ENCODE results near the gene HPCAL1. TPM values are rescaled to one million over a fixed set of nuclear protein-coding genes. Genes with fewer than 3 reads are reported as not detected.

The HPCAL1 gene
- total RNA-seq, 1 donor from 2014 or later = 12.3 TPM

GRCh38 chr2:10425699-10426098 lies 123.0 kb downstream of the HPCAL1 start:
- no peak overlapping the region for H2AFZ ChIP-seq (ENCODE audit: low read depth, low read length)
- DNase-seq (ENCODE audit: low read depth) (no peak), FAIRE-seq (no peak)
- no peaks in the 10 kb centered on the region for H4K20me1 ChIP-seq (ENCODE audit: insufficient read depth, low read length)
- peaks cover 13% of the 10 kb centered on the region for H3K4me1 ChIP-seq (ENCODE audit: insufficient read depth, low read length)
- no peak overlapping the region for H3K27ac ChIP-seq (ENCODE audit: low read depth, low read length)
- peaks cover 5% of the 10 kb centered on the region for H3K36me3 Mint-ChIP-seq (ENCODE audit: low read depth, unreplicated experiment)
- no peak for TF ChIP-seq EZH2 (IDR thresholded peaks at IDR 0.05; ENCODE audit: insufficient read depth, low read length)
- H3K4me2 ChIP-seq (ENCODE audit: low read length) = no peak overlapping the region
- no peaks in the 10 kb centered on the region for H3K79me2 ChIP-seq (ENCODE audit: insufficient read depth, low read length)
- no peak overlapping the region for H3K9ac ChIP-seq (ENCODE audit: low read length)
- H3K27me3 ChIP-seq (ENCODE audit: insufficient read depth, low read length) = no peaks in the 10 kb centered on the region
- H3K27me3 Mint-ChIP-seq (ENCODE audit: low read depth, unreplicated experiment) = peaks cover 13% of the 10 kb centered on the region
- no peaks in the 10 kb centered on the region for H3K4me1 Mint-ChIP-seq (ENCODE audit: low read depth, unreplicated experiment)
- no peak overlapping the region for H3K4me3 Mint-ChIP-seq (ENCODE audit: unreplicated experiment)
- no peaks in the 10 kb centered on the region for H3K36me3 ChIP-seq (ENCODE audit: insufficient read depth, low read length)
- H3K27ac Mint-ChIP-seq (ENCODE audit: unreplicated experiment) = no peak overlapping the region
- H3K9me3 ChIP-seq (ENCODE audit: insufficient read depth, low read depth, low read length) = no peaks in the 10 kb centered on the region
- no peak overlapping the region for H3K4me3 ChIP-seq (ENCODE audit: insufficient read depth, low read depth, low read length)
- H3K9me3 Mint-ChIP-seq (ENCODE audit: unreplicated experiment) = no peaks in the 10 kb centered on the region

- Histone ChIP-seq H4K20me1 (ENCODE audit: insufficient read depth, low read length) (no peaks in the 10 kb centered on the region), H3K9me3 (ENCODE audit: insufficient read depth, low read depth, low read length) (no peaks in the 10 kb centered on the region), H3K79me2 (ENCODE audit: insufficient read depth, low read length) (no peaks in the 10 kb centered on the region), H3K4me2 (ENCODE audit: low read length) (no peak overlapping the region), H3K36me3 (ENCODE audit: insufficient read depth, low read length) (no peaks in the 10 kb centered on the region), H2AFZ (ENCODE audit: low read depth, low read length) (no peak overlapping the region), H3K4me1 (ENCODE audit: insufficient read depth, low read length) (peaks cover 13% of the 10 kb centered on the region), H3K4me3 (ENCODE audit: insufficient read depth, low read depth, low read length) (no peak overlapping the region), H3K27ac (ENCODE audit: low read depth, low read length) (no peak overlapping the region), H3K9ac (ENCODE audit: low read length) (no peak overlapping the region), H3K27me3 (ENCODE audit: insufficient read depth, low read length) (no peaks in the 10 kb centered on the region)
- Mint-ChIP-seq H3K4me3 (ENCODE audit: unreplicated experiment) (no peak overlapping the region), H3K4me1 (ENCODE audit: low read depth, unreplicated experiment) (no peaks in the 10 kb centered on the region), H3K36me3 (ENCODE audit: low read depth, unreplicated experiment) (peaks cover 5% of the 10 kb centered on the region), H3K27ac (ENCODE audit: unreplicated experiment) (no peak overlapping the region), H3K27me3 (ENCODE audit: low read depth, unreplicated experiment) (peaks cover 18% of the 10 kb centered on the region), H3K9me3 (ENCODE audit: unreplicated experiment) (no peaks in the 10 kb centered on the region)
- FAIRE-seq (no peak), DNase-seq (ENCODE audit: low read depth) (no peak)
- TF ChIP-seq CTCF (IDR thresholded peaks at IDR 0.05; ENCODE audit: insufficient read depth, low read depth, low read length) = no peak
- no peak for TF ChIP-seq EZH2 (IDR thresholded peaks at IDR 0.05; ENCODE audit: insufficient read depth, low read length)
Measured at GRCh38 chr2:10426726-10427617, 124.3 kb downstream of the HPCAL1 start.

- DNase-seq (ENCODE audit: low read depth) = no peak
- Histone ChIP-seq H4K20me1 (ENCODE audit: insufficient read depth, low read length) (no peaks in the 10 kb centered on the region), H3K36me3 (ENCODE audit: insufficient read depth, low read length) (no peaks in the 10 kb centered on the region), H3K27ac (ENCODE audit: low read depth, low read length) (no peak overlapping the region), H3K4me2 (ENCODE audit: low read length) (no peak overlapping the region), H3K79me2 (ENCODE audit: insufficient read depth, low read length) (no peaks in the 10 kb centered on the region), H2AFZ (ENCODE audit: low read depth, low read length) (no peak overlapping the region), H3K27me3 (ENCODE audit: insufficient read depth, low read length) (no peaks in the 10 kb centered on the region), H3K9me3 (ENCODE audit: insufficient read depth, low read depth, low read length) (no peaks in the 10 kb centered on the region), H3K4me3 (ENCODE audit: insufficient read depth, low read depth, low read length) (no peak overlapping the region), H3K4me1 (ENCODE audit: insufficient read depth, low read length) (peaks cover 13% of the 10 kb centered on the region), H3K9ac (ENCODE audit: low read length) (no peak overlapping the region)
- Mint-ChIP-seq H3K36me3 (ENCODE audit: low read depth, unreplicated experiment) (peaks cover 3% of the 10 kb centered on the region), H3K4me3 (ENCODE audit: unreplicated experiment) (no peak overlapping the region), H3K27ac (ENCODE audit: unreplicated experiment) (no peak overlapping the region), H3K27me3 (ENCODE audit: low read depth, unreplicated experiment) (peaks cover 15% of the 10 kb centered on the region), H3K4me1 (ENCODE audit: low read depth, unreplicated experiment) (no peaks in the 10 kb centered on the region), H3K9me3 (ENCODE audit: unreplicated experiment) (no peaks in the 10 kb centered on the region)
- no peak for FAIRE-seq
- TF ChIP-seq CTCF (IDR thresholded peaks at IDR 0.05; ENCODE audit: insufficient read depth, low read depth, low read length) = no peak
- no peak for TF ChIP-seq EZH2 (IDR thresholded peaks at IDR 0.05; ENCODE audit: insufficient read depth, low read length)
Measured at GRCh38 chr2:10427618-10427949, 124.9 kb downstream of the HPCAL1 start.
